Stimulated activated naive CD8-positive, alpha-beta T cell treated with anti-CD3 and anti-CD28 coated beads, Interleukin-15, Interleukin-2, amounts not matched to agents 100 ng/mL and 50 ng/mL, for 24 hours (primary cell): ENCODE data around the gene PCDH8.

Experiments
- H3K27ac Mint-ChIP-seq: one replicate; pipeline ENCODE4 v1.8.0; 2021; ENCODE audit warnings: mild to moderate bottlenecking, mixed read lengths
- H3K27me3 Mint-ChIP-seq: one replicate; pipeline ENCODE4 v1.8.0; 2021; ENCODE audit warnings: mixed read lengths
- H3K36me3 Mint-ChIP-seq: one replicate; pipeline ENCODE4 v1.8.0; 2021; ENCODE audit warnings: low read depth, mixed read lengths
- H3K4me1 Mint-ChIP-seq: one replicate; pipeline ENCODE4 v1.8.0; 2021; ENCODE audit warnings: low read depth, mixed read lengths
- H3K4me3 Mint-ChIP-seq: one replicate; pipeline ENCODE4 v1.8.0; 2021; ENCODE audit warnings: mild to moderate bottlenecking, mixed read lengths
- H3K9me3 Mint-ChIP-seq: one replicate; pipeline ENCODE4 v1.8.0; 2021; ENCODE audit warnings: mixed read lengths

The PCDH8 gene

GRCh38 chr13:52810011-52810410 is 38.4 kb downstream of the PCDH8 start:
- no peak overlapping the region for H3K4me3 Mint-ChIP-seq
- H3K36me3 Mint-ChIP-seq: no peaks in the 10 kb centered on the region
- H3K4me1 Mint-ChIP-seq: no peaks in the 10 kb centered on the region
- H3K27me3 Mint-ChIP-seq: peaks cover 21% of the 10 kb centered on the region
- H3K27ac Mint-ChIP-seq: no peak overlapping the region
- no peaks in the 10 kb centered on the region for H3K9me3 Mint-ChIP-seq

- no peak overlapping the region for H3K27ac Mint-ChIP-seq
- H3K9me3 Mint-ChIP-seq: no peaks in the 10 kb centered on the region
- no peaks in the 10 kb centered on the region for H3K4me1 Mint-ChIP-seq
- no peak overlapping the region for H3K4me3 Mint-ChIP-seq
- peaks cover 21% of the 10 kb centered on the region for H3K27me3 Mint-ChIP-seq
- no peaks in the 10 kb centered on the region for H3K36me3 Mint-ChIP-seq
Observed at GRCh38 chr13:52809310-52809769, 39.1 kb downstream of the PCDH8 start.

- Mint-ChIP-seq H3K4me1 (no peaks in the 10 kb centered on the region), H3K27ac (no peak overlapping the region), H3K9me3 (no peaks in the 10 kb centered on the region), H3K4me3 (no peak overlapping the region), H3K36me3 (no peaks in the 10 kb centered on the region), H3K27me3 (peaks cover 19% of the 10 kb centered on the region)
Observed at GRCh38 chr13:52808842-52809219, 39.6 kb downstream of the PCDH8 start.

- Mint-ChIP-seq H3K36me3 (no peaks in the 10 kb centered on the region), H3K27me3 (peaks cover 19% of the 10 kb centered on the region), H3K4me1 (no peaks in the 10 kb centered on the region), H3K27ac (no peak overlapping the region), H3K4me3 (no peak overlapping the region), H3K9me3 (no peaks in the 10 kb centered on the region)
Observed at GRCh38 chr13:52806029-52806428, 42.4 kb downstream of the PCDH8 start.

GRCh38 chr13:52804202-52804641 is 44.2 kb downstream of the PCDH8 start:
- H3K4me3 Mint-ChIP-seq: no peak overlapping the region
- H3K36me3 Mint-ChIP-seq: no peaks in the 10 kb centered on the region
- H3K27ac Mint-ChIP-seq: no peak overlapping the region
- H3K9me3 Mint-ChIP-seq: no peaks in the 10 kb centered on the region
- peaks cover 17% of the 10 kb centered on the region for H3K27me3 Mint-ChIP-seq
- H3K4me1 Mint-ChIP-seq: no peaks in the 10 kb centered on the region

GRCh38 chr13:52800856-52801255 is 47.6 kb downstream of the PCDH8 start:
- Mint-ChIP-seq H3K4me3 (no peak overlapping the region), H3K9me3 (no peaks in the 10 kb centered on the region)

GRCh38 chr13:52798770-52799430 is 49.5 kb downstream of the PCDH8 start:
- Mint-ChIP-seq H3K27me3 (peaks cover 14% of the 10 kb centered on the region), H3K27ac (no peak overlapping the region), H3K4me3 (no peak overlapping the region), H3K4me1 (no peaks in the 10 kb centered on the region), H3K36me3 (no peaks in the 10 kb centered on the region), H3K9me3 (no peaks in the 10 kb centered on the region)

More at GRCh38 chr13:52800856-52801255, 47.6 kb downstream of the PCDH8 start:
- H3K27me3 Mint-ChIP-seq: peaks cover 13% of the 10 kb centered on the region
- no peak overlapping the region for H3K27ac Mint-ChIP-seq
- H3K36me3 Mint-ChIP-seq: no peaks in the 10 kb centered on the region
- H3K4me1 Mint-ChIP-seq: no peaks in the 10 kb centered on the region

GRCh38 chr13:52797176-52797575 is 51.3 kb downstream of the PCDH8 start:
- no peaks in the 10 kb centered on the region for H3K36me3 Mint-ChIP-seq
- H3K27me3 Mint-ChIP-seq: peaks cover 7% of the 10 kb centered on the region
- H3K4me3 Mint-ChIP-seq: no peak overlapping the region
- no peak overlapping the region for H3K27ac Mint-ChIP-seq
- H3K9me3 Mint-ChIP-seq: no peaks in the 10 kb centered on the region
- no peaks in the 10 kb centered on the region for H3K4me1 Mint-ChIP-seq

- Mint-ChIP-seq H3K36me3 (no peaks in the 10 kb centered on the region), H3K27ac (no peak overlapping the region), H3K27me3 (peaks cover 7% of the 10 kb centered on the region), H3K9me3 (no peaks in the 10 kb centered on the region), H3K4me3 (no peak overlapping the region), H3K4me1 (no peaks in the 10 kb centered on the region)
Observed at GRCh38 chr13:52794589-52794988, 53.9 kb downstream of the PCDH8 start.

GRCh38 chr13:52793515-52794061 is 54.9 kb downstream of the PCDH8 start:
- Mint-ChIP-seq H3K36me3 (no peaks in the 10 kb centered on the region), H3K9me3 (no peaks in the 10 kb centered on the region), H3K27ac (no peak overlapping the region), H3K27me3 (peaks cover 7% of the 10 kb centered on the region), H3K4me3 (no peak overlapping the region), H3K4me1 (no peaks in the 10 kb centered on the region)
